WI38 (cell line): ENCODE measurements around the gene LIPM.

Experiments
- H3K4me3 ChIP-seq: 2 replicates; pipeline ENCODE4 v1.5.1; 2011; ENCODE audit warnings: low read depth, mild to moderate bottlenecking, control low read depth, low read length
- CTCF ChIP-seq: IDR thresholded peaks from 2 replicates; pipeline ENCODE4 v1.5.1; 2012; ENCODE audit warnings: low read depth, mild to moderate bottlenecking, control low read depth, low read length

Gene LIPM

GRCh38 chr10:88800152-88801125 is 2.1 kb upstream of the LIPM start:
- no peak for TF ChIP-seq CTCF
- no peak overlapping the region for H3K4me3 ChIP-seq

DNA sequence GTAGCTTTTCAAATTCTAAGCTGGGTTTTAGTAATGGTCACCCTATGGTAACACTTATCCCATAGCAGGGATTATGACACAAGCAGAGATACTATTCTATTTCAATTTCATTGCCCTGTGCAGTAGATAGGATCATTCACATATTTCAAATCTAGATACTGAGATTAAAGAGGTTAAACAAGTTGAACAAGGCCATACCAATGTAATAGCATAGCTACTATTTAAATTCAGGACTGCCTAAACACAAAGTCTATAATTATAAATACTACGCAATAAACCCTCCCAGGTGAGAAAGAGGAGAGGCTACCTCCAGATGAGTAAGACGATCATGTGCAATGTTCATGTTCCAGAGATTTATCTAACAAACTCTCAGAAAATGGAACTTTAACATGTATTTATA is 1.1 kb downstream of the LIPM start:
- H3K4me3 ChIP-seq = no peak overlapping the region
- no peak for TF ChIP-seq CTCF

DNA sequence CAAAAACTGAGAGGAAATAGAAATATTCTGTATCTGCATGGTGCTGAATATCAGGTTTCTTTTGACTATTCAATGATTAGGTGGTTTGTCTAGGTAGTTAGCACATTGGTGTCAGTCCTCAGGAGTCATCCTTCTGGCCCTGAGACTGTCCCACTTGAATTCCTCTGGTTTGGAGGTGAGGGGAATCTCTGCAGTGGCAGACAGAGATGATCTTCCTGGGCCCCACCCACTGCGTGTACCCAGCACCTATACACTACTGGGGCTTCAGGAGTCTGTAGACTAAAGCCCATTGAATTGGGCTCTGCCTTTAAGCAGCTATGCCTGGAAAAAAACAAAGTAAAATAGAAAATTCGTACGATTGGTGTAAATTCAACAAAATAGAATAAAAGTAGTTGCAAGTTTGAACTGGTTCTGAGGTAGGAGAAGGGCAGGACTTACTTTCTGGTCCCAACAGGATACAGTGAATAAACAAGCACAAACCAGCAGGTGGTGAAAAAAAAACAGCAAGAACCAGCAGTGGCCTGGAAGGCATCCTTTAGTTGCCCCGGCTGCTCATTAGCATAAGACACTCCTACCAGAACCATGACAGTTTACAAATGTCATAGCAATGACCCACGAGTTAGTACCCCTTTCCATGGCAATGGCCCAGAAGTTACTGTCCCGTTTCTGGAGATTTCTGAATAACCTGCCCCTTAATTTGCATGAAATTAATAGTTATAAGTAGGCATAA is 1.7 kb downstream of the LIPM start:
- TF ChIP-seq CTCF = no peak
- no peak overlapping the region for H3K4me3 ChIP-seq

- TF ChIP-seq CTCF = no peak
- no peak overlapping the region for H3K4me3 ChIP-seq
Measured at GRCh38 chr10:88805361-88805760, 2.8 kb downstream of the LIPM start.

- no peak overlapping the region for H3K4me3 ChIP-seq
- TF ChIP-seq CTCF = no peak
Measured at GRCh38 chr10:88805924-88806323, 3.4 kb downstream of the LIPM start.

DNA sequence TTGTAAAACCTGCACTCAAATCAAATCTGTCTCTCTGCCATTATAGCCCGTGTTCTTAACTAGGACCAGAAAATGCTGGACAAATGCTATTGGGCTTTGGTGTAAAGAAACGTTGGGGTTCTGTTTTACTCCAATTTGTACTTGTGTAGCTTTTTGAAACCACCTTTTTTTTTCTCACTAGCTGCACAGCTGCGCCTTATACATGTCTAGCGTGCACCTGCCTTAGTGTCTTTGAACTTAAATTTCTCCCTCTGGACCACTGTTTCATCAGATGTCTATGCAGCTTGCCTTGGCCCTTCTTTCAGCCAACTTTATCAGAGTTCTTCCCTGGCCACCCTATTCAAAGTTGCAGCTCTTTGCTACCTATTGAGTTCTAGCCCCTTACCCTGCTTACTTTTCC is 7.1 kb downstream of the LIPM start:
- H3K4me3 ChIP-seq = no peak overlapping the region
- TF ChIP-seq CTCF = no peak
